ENCODE data around the gene USB1. TPM values are rescaled to one million over a fixed set of nuclear protein-coding genes. Genes with fewer than 3 reads are reported as not detected.
A peak's percentile ranks its signal among the peaks of the same experiment; 100 is the strongest.

USB1 gene
- total RNA-seq, 1 donor from 2014 or later = 43.0 TPM

DNA sequence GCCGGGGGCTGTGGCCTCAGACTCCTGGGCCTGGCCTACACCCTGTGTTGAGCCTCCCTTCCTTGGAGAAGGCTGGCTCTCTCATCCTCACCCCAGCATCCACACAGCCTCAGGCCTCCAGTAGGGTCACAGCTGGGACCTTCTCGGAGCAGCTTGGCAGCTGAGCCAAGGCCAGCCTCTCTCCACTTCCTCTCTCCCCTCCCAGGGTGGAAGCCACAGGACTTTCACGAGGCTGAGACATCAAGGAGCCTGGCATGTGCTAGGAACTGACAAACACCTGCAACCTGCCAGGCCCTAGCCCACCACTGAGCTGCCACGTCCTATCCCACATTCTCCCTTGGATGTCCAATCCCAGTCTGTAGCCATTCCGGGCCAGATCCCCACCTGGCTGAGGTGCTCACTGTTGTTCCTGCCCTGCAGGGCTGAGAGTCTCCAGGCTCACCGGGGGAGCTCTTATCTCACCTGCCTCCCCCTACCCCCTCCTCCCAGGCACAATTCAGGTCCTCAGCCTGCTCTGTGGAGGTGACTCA is 27.4 kb downstream of the USB1 start:
- DNase-seq (ENCODE audit: low spot score, unreplicated experiment) = no peak
- Mint-ChIP-seq H3K9me3 (ENCODE audit: low read depth) (no peaks in the 10 kb centered on the region), H3K4me1 (ENCODE audit: low read depth) (peaks cover 47% of the 10 kb centered on the region), H3K36me3 (ENCODE audit: insufficient read depth) (peaks cover 4% of the 10 kb centered on the region), H3K27ac (peak overlapping the region; percentile 70), H3K27me3 (no peaks in the 10 kb centered on the region), H3K4me3 (ENCODE audit: low read depth) (peak overlapping the region; percentile 76)
- TF ChIP-seq CTCF (IDR thresholded peaks at IDR 0.05; ENCODE audit: unreplicated experiment) = no peak

GRCh38 chr16:58029410-58029809 is 28.2 kb downstream of the USB1 start:
- peak overlapping the region; percentile 60 for H3K27ac Mint-ChIP-seq
- H3K27me3 Mint-ChIP-seq = no peaks in the 10 kb centered on the region
- H3K36me3 Mint-ChIP-seq (ENCODE audit: insufficient read depth) = peaks cover 4% of the 10 kb centered on the region
- DNase-seq (ENCODE audit: low spot score, unreplicated experiment) = no peak
- TF ChIP-seq CTCF (IDR thresholded peaks at IDR 0.05; ENCODE audit: unreplicated experiment) = no peak
- peaks cover 51% of the 10 kb centered on the region for H3K4me1 Mint-ChIP-seq (ENCODE audit: low read depth)
- peak overlapping the region; percentile 49 for H3K4me3 Mint-ChIP-seq (ENCODE audit: low read depth)
- no peaks in the 10 kb centered on the region for H3K9me3 Mint-ChIP-seq (ENCODE audit: low read depth)

DNA sequence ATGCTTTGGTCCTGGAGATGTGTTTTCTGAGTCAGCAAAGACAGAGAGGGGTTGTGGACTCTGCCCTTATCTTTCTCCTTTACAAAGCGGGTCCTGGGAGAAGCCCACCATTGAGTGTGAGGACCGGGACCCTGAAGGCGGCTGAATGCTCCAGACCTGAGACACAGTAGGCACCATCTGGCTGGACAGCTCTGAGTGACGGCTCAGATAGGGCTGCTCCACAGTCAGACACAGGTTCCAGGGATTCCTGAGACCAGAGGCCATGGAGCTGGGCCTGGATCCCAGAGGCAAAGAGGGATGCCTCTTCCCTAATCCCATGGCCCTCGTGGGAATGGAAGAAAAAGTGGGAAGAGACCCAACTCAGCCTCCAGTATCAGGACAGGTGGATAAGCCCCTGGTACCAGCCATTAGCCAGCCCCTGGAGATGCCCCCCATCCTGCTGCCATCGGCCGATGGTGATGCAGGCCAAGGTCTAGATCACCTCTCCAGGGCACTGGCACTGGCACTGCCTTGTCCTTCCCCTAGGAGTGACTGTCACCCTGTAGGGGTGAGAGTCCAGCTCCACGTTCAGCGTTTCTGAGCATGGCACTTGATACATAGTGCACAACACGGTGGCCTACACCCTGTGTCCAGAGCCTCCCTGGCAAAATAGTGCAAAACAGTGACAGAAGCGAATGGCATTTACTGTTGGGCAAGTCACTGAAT is 29.1 kb downstream of the USB1 start:
- Mint-ChIP-seq H3K9me3 (ENCODE audit: low read depth) (no peaks in the 10 kb centered on the region), H3K27ac (no peak overlapping the region), H3K4me3 (ENCODE audit: low read depth) (no peak overlapping the region), H3K36me3 (ENCODE audit: insufficient read depth) (peaks cover 4% of the 10 kb centered on the region), H3K4me1 (ENCODE audit: low read depth) (peaks cover 54% of the 10 kb centered on the region), H3K27me3 (no peaks in the 10 kb centered on the region)
- no peak for DNase-seq (ENCODE audit: low spot score, unreplicated experiment)
- TF ChIP-seq CTCF (IDR thresholded peaks at IDR 0.05; ENCODE audit: unreplicated experiment) = no peak

GRCh38 chr16:58031016-58031800 is 30.0 kb downstream of the USB1 start:
- no peak for DNase-seq (ENCODE audit: low spot score, unreplicated experiment)

More at GRCh38 chr16:58031016-58031800, 30.0 kb downstream of the USB1 start:
- Mint-ChIP-seq H3K36me3 (ENCODE audit: insufficient read depth) (peaks cover 4% of the 10 kb centered on the region), H3K27me3 (no peaks in the 10 kb centered on the region), H3K4me3 (ENCODE audit: low read depth) (no peak overlapping the region), H3K4me1 (ENCODE audit: low read depth) (peaks cover 55% of the 10 kb centered on the region), H3K9me3 (ENCODE audit: low read depth) (no peaks in the 10 kb centered on the region), H3K27ac (peak overlapping the region; percentile 87)
- no peak for TF ChIP-seq CTCF (IDR thresholded peaks at IDR 0.05; ENCODE audit: unreplicated experiment)

Data from progenitor cell of endocrine pancreas (in vitro differentiated cells).